HepG2 (cell line): ENCODE data around the gene FAM222B. TPM values are rescaled to one million over a fixed set of nuclear protein-coding genes. Genes with fewer than 3 reads are reported as not detected.

Source experiments
- ATAC-seq: fragments of 200-7000 bp; cut with Tn5 transposase; 3 replicates; pipeline ENCODE4 v1.9.1; 2020; ENCODE audit warnings: mild to moderate bottlenecking, moderate library complexity
- BruUV-seq: library from RNA; stranded (reverse); fragments of 400-500 nt; replicated peaks from 2 replicates; lab custom pipeline; 2021; lab: Mats Ljungman, UMichigan
- CTCF ChIA-PET: fragments of 300-600 bp; formaldehyde crosslinking; extraction: SDS; loops from one replicate; lab custom pipeline; 2021; ENCODE audit warnings: low total read pairs, inconsistent platforms, low intra/inter-chr PET ratio; lab: Yijun Ruan, JAX
- POLR2A ChIA-PET: fragments of 350-600 bp; sonication (Branson Sonifier 250); formaldehyde crosslinking; loops from one replicate; lab custom pipeline; 2020; ENCODE audit warnings: antibody characterized with exemption, inconsistent platforms; lab: Yijun Ruan, JAX
- DNase-seq: peaks from one replicate; pipeline ENCODE4 v3.0.0-alpha.2; 2015; ENCODE audit warnings: low spot score
- FAIRE-seq: peaks from 3 replicates; lab custom pipeline; 2011; peaks lifted over from hg19 to GRCh38; lab: Jason Lieb, UNC
- H2AFZ ChIP-seq: one replicate; pipeline ENCODE4 v1.6.1; 2011; ENCODE audit warnings: low read length, inconsistent platforms
- H3K27ac ChIP-seq: fragments of 300-600 bp; 3 replicates; pipeline ENCODE4 v1.8.0; 2011; ENCODE audit warnings: mixed run types, mild to moderate bottlenecking, mixed read lengths, low read length, inconsistent platforms; ENCODE audit not compliant: insufficient read depth; ENCODE audit errors: extremely low read length
- H3K27me3 ChIP-seq, 2 experiments: fragments of 200-600 bp in 1 of 2; 2 replicates in 1 of 2; 3 replicates in 1 of 2; pipeline versions ENCODE4 v1.6.0 to v1.8.0; 2011; ENCODE audit warnings: low read length in 2 of 2, mild to moderate bottlenecking in 2 of 2, moderate library complexity in 2 of 2, inconsistent platforms in 1 of 2; ENCODE audit not compliant: insufficient read depth in 2 of 2, control insufficient read depth in 1 of 2
- H3K36me3 ChIP-seq, 2 experiments: fragments of 200-600 bp in 1 of 2; replicated peaks in 1 of 2; 2 replicates in 1 of 2; 3 replicates in 1 of 2; pipeline versions ENCODE4 v1.5.1 to v1.8.0; 2011; ENCODE audit warnings: low read length in 2 of 2, inconsistent platforms in 1 of 2; ENCODE audit not compliant: insufficient read depth in 2 of 2, control insufficient read depth in 1 of 2
- H3K4me1 ChIP-seq: 2 replicates; pipeline ENCODE4 v1.5.1; 2012; ENCODE audit warnings: low read length, inconsistent platforms; ENCODE audit not compliant: insufficient read depth
- H3K4me2 ChIP-seq: 2 replicates; pipeline ENCODE4 v1.6.0; 2011; ENCODE audit warnings: low read depth, low read length, inconsistent platforms
- H3K4me3 ChIP-seq, 3 experiments: fragments of 200-600 bp in 1 of 3; sonication (generic), shearing (Covaris generic) in 1 of 3; replicated peaks in 1 of 3; 2 replicates each; pipeline ENCODE4 v1.5.1; 2011 to 2016; ENCODE audit warnings: low read length in 3 of 3, inconsistent platforms in 2 of 3, low read depth in 2 of 3, mild to moderate bottlenecking in 2 of 3, control low read depth in 1 of 3, mixed read lengths in 1 of 3; ENCODE audit not compliant: insufficient read depth in 1 of 3
- H3K79me2 ChIP-seq: one replicate; pipeline ENCODE4 v1.6.1; 2011; ENCODE audit warnings: low read length, inconsistent platforms; ENCODE audit not compliant: insufficient read depth
- H3K9ac ChIP-seq: 2 replicates; pipeline ENCODE4 v1.6.0; 2011; ENCODE audit warnings: mild to moderate bottlenecking, low read depth, low read length, inconsistent platforms; ENCODE audit not compliant: insufficient read depth
- H3K9me3 ChIP-seq: 2 replicates; pipeline ENCODE4 v1.5.1; 2012; ENCODE audit warnings: mild to moderate bottlenecking, low read length
- H4K20me1 ChIP-seq: 2 replicates; pipeline ENCODE4 v1.6.0; 2011; ENCODE audit warnings: inconsistent platforms, mild to moderate bottlenecking, low read length, moderate library complexity; ENCODE audit not compliant: insufficient read depth
- ARNT2 ChIP-seq: sonication (generic); formaldehyde crosslinking; IDR thresholded peaks from 2 replicates; pipeline ENCODE4 v1.8.0; 2022; ENCODE audit warnings: mild to moderate bottlenecking, low read depth, missing genetic modification reagents, moderate library complexity
- ELF3 ChIP-seq: IDR thresholded peaks from 2 replicates; pipeline ENCODE4 v1.6.1; 2016; ENCODE audit warnings: missing genetic modification reagents, missing compliant biosample characterization
- RAD21 ChIP-seq: fragments of 450-650 bp; formaldehyde crosslinking; IDR thresholded peaks from 2 replicates; pipeline ENCODE4 v1.5.0; 2020; ENCODE audit warnings: mild to moderate bottlenecking
- SMAD3 ChIP-seq: sonication (generic); formaldehyde crosslinking; IDR thresholded peaks from 2 replicates; pipeline ENCODE4 v1.4.0; 2020; ENCODE audit warnings: missing genetic modification reagents
- SMC3 ChIP-seq: IDR thresholded peaks from 2 replicates; pipeline ENCODE4 v1.6.1; 2011; ENCODE audit warnings: low read length, improper control_type of control experiment
- STAG1 ChIP-seq: sonication (generic); formaldehyde crosslinking; IDR thresholded peaks from 2 replicates; pipeline ENCODE4 v1.4.0; 2020; ENCODE audit warnings: missing genetic modification reagents
- THAP11 ChIP-seq: IDR thresholded peaks from 2 replicates; pipeline ENCODE4 v1.6.1; 2016; ENCODE audit warnings: missing biosample characterization, missing genetic modification reagents
- XRCC5 ChIP-seq: fragments of 200-400 bp; formaldehyde crosslinking; optimal IDR thresholded peaks from 2 replicates; pipeline ENCODE3; 2017; ENCODE audit warnings: mild to moderate bottlenecking, low read length
- WGBS: methylation state at CpG from one replicate; pipeline ENCODE4 v1.1.6; 2017; ENCODE audit warnings: low lambda C conversion rate; 5-methylcytosine and 5-hydroxymethylcytosine counted together
- in situ Hi-C: cut with HindIII; loops from 2 replicates; pipeline ENCODE4 v1.10.0; 2017; ENCODE audit warnings: low pct_unique_long_range_greater_than_20kb; ENCODE audit not compliant: extremely low pct_ligation_motif_present
- intact Hi-C: fragments of 100-400 bp; cut with micrococcal nuclease; formaldehyde crosslinking; loops from one replicate; pipeline ENCODE4 v1.10.0; 2022; ENCODE audit not compliant: unreplicated experiment
- polyA plus RNA-seq, 8 experiments: library from polyadenylated mRNA; depleted of rRNA in 3 of 8; stranded (reverse) in 7 of 8; unstranded in 1 of 8; fragments of >200 nt; fragmentation: Illumina TruSeq in 4 of 8; extraction: Trizol in 4 of 8; gene quantifications; 2 replicates each; pipeline versions ENCODE4 v1.2.1 to v1.2.3, GENCODE V29; 2011 to 2016; ENCODE audit warnings: low read depth in 4 of 8, missing spikeins in 1 of 8, mixed read lengths in 1 of 8; ENCODE audit not compliant: insufficient read depth in 1 of 8
- total RNA-seq, 5 experiments: library from RNA; depleted of rRNA; stranded (reverse); fragments of >200 nt; fragmentation: Illumina TruSeq; extraction: Trizol; gene quantifications; 2 replicates each; pipeline ENCODE4 v1.2.3, GENCODE V29; 2016; ENCODE audit warnings: low read depth in 1 of 5
- TF ChIP-seq, protein P1 (sequence below): sonication (generic); formaldehyde crosslinking; IDR thresholded peaks from 2 replicates; pipeline ENCODE4 v1.4.0; 2020; ENCODE audit warnings: missing genetic modification reagents, low read depth, mild to moderate bottlenecking, borderline replicate concordance
- TF ChIP-seq, protein P2 (sequence below): sonication (generic); formaldehyde crosslinking; IDR thresholded peaks from 2 replicates; pipeline ENCODE4 v1.5.0; 2020; ENCODE audit warnings: mild to moderate bottlenecking, missing genetic modification reagents, moderate library complexity

Gene FAM222B
- total and polyA plus RNA-seq, 2 of the 13 experiments (the other 11 are each of a cell fraction or from before 2014, with no cell fraction given): 3.5 to 7.3 TPM

DNA sequence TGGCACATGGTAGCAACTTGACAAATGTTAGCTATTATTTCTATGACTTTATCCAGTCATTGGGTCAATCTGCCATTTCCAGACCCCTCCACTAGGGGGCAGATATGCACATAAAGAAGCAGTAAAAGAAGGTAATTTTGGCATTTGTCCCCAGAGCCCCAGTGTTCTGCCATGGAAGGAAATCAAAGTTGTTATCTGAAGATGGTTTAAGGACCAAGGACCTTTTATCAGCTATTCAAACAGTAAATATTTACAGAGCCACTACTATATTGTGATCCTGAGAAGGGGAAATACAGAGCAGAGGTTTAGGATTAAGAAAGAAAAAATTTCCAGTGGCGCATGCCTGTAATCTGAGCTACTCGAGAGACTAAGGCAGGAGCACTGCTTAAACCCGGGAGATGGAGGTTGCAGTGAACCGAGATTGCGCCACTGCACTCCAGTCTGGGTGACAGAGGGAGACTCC is 78.8 kb downstream of the FAM222B start:
- H3K27me3 ChIP-seq: no peaks in the 10 kb centered on the region
- H3K36me3 ChIP-seq: peaks cover 22 to 61% of the 10 kb centered on the region in 2 experiments
- in situ Hi-C loops (loop anchor here (10.0 kb wide), 1 partner anchor 121 kb away; no protein-coding TSS in a partner anchor), intact Hi-C loops (loop anchor here (1.0 to 5.0 kb wide), 4 partner anchors 78 to 153 kb away; partner anchors contain the start of genes FAM222B and FLOT2)
- H4K20me1 ChIP-seq: no peaks in the 10 kb centered on the region
- no peak overlapping the region for H3K4me2 ChIP-seq
- no peaks in the 10 kb centered on the region for H3K79me2 ChIP-seq
- POLR2A ChIA-PET: interaction anchor here (0.6 to 1.4 kb wide), 6 partner anchors 18 to 202 kb away, joined by 3 to 9 read pairs (median 4); partner anchors contain the start of gene FAM222B
- H3K27ac ChIP-seq: no peak overlapping the region
- H3K9ac ChIP-seq: no peak overlapping the region
- BruUV-seq: no TSS peak
- no peaks in the 10 kb centered on the region for H3K9me3 ChIP-seq
- H3K4me1 ChIP-seq: no peaks in the 10 kb centered on the region
- peak; percentile 78 for FAIRE-seq
- peak; percentile 83 for TF ChIP-seq SMC3
- TF ChIP-seq, protein P1, sequence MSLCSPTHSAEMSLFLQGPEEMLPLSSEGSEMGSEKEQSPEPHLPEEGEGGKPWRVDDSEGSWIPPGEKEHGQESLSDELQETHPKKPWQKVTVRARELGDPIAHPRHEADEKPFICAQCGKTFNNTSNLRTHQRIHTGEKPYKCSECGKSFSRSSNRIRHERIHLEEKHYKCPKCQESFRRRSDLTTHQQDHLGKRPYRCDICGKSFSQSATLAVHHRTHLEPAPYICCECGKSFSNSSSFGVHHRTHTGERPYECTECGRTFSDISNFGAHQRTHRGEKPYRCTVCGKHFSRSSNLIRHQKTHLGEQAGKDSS (CRISPR knock-in tag): no peak
- peak; percentile 68 for TF ChIP-seq RAD21 (CRISPR knock-in tag)
- TF ChIP-seq SMAD3 (CRISPR knock-in tag): 0 out of 2 replicates have a peak, but pooled peaks have one; percentile 55
- no peak for TF ChIP-seq ELF3 (CRISPR knock-in tag)
- TF ChIP-seq XRCC5: no peak
- TF ChIP-seq ARNT2 (CRISPR knock-in tag): 0 out of 2 replicates have a peak, but pooled peaks have one; percentile 41
- TF ChIP-seq, protein P2, sequence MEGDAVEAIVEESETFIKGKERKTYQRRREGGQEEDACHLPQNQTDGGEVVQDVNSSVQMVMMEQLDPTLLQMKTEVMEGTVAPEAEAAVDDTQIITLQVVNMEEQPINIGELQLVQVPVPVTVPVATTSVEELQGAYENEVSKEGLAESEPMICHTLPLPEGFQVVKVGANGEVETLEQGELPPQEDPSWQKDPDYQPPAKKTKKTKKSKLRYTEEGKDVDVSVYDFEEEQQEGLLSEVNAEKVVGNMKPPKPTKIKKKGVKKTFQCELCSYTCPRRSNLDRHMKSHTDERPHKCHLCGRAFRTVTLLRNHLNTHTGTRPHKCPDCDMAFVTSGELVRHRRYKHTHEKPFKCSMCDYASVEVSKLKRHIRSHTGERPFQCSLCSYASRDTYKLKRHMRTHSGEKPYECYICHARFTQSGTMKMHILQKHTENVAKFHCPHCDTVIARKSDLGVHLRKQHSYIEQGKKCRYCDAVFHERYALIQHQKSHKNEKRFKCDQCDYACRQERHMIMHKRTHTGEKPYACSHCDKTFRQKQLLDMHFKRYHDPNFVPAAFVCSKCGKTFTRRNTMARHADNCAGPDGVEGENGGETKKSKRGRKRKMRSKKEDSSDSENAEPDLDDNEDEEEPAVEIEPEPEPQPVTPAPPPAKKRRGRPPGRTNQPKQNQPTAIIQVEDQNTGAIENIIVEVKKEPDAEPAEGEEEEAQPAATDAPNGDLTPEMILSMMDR (CRISPR knock-in tag): peak; percentile 79
- TF ChIP-seq THAP11 (CRISPR knock-in tag): 0 out of 2 replicates have a peak, but pooled peaks have one; percentile 25
- TF ChIP-seq STAG1 (CRISPR knock-in tag): peak; percentile 78
- DNase-seq: peak; percentile 68
- CTCF ChIA-PET: interaction anchor here (0.8 to 1.9 kb wide), 6 partner anchors 14 to 153 kb away, joined by 3 to 20 read pairs (median 4); partner anchors contain the start of gene DHRS13
- 77% methylated on average over 5 of the region's 5 CpGs for WGBS
- H2AFZ ChIP-seq: no peak overlapping the region
- ATAC-seq: peak; percentile 41; the same call in 2 of the 3 replicates
- H3K4me3 ChIP-seq: no peak overlapping the region
